Islet of Langerhans (tissue), 1 donor: ENCODE data around the gene NRXN3.

Experiments
- FAIRE-seq: peaks from one replicate; lab custom pipeline; 2011; peaks lifted over from hg19 to GRCh38; lab: Jason Lieb, UNC

NRXN3 gene

GRCh38 chr14:79840103-79840502 lies 1669.9 kb downstream of the NRXN3 start:
- FAIRE-seq: no peak

DNA sequence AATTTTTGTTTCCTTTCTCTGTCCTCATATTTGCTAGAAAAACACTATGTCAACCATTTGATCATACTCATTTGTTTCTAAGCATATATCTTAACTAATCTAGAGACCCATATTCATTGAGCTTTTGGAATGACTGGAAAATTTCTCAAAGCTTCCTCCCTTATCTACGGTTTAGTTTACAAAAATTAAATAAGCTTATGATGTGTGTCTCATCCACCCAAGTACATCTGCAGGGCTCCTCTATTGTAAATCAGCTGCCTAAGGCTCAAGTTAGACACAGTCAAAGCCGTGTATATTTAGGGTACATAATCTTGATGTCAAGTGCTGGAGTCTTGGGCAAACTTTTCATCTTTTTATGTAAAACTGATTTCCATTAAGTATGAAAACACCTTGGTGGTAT lies 1670.7 kb downstream of the NRXN3 start:
- FAIRE-seq: no peak

GRCh38 chr14:79841433-79841832 lies 1671.3 kb downstream of the NRXN3 start:
- no peak for FAIRE-seq

GRCh38 chr14:79842270-79842669 lies 1672.1 kb downstream of the NRXN3 start:
- no peak for FAIRE-seq

DNA sequence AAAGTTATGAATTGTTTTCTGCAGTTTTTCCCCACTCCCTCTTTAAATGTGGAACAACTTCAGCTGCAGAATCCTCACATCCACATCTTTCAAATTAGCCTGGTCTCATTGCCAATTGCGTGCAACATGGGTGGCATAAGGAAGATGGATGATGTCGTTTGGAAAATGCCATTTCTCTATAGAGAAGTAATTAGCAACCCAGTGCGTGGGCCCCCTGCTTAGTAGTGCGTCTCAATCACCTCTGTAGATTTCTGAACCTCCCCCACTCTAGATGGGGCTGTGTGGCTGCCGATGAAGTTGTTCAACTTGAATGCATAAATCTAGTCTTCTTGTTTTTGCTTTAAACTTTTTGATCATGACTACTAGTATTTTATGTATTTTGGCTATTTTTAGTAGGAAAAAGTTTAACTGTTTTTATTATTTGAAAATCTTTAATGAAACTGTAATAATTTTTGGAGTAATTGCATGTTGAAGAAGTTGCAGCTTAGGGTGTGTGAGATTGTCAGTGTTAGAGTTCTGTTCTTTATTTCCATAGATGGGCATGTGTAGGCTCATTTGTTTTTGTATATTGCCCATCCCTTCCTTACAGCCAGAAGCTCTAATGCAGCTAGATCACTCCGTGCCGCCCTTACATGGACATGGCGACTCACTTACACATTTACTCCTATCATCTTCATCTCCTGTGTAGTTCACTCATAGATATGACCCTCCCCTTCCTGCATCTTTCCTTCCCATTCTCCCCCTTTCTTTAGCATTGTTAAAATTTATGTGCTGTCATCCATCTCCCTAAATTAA lies 1683.0 kb downstream of the NRXN3 start:
- no peak for FAIRE-seq

GRCh38 chr14:79855789-79856188 lies 1685.6 kb downstream of the NRXN3 start:
- no peak for FAIRE-seq

GRCh38 chr14:79856381-79856780 lies 1686.2 kb downstream of the NRXN3 start:
- FAIRE-seq: no peak

- FAIRE-seq: no peak
These were observed 1690.9 kb downstream of the NRXN3 start for GRCh38 chr14:79861111-79861510.

- no peak for FAIRE-seq
These were observed 1691.9 kb downstream of the NRXN3 start for GRCh38 chr14:79862045-79862444.

- FAIRE-seq: no peak
These were observed 1701.0 kb downstream of the NRXN3 start for GRCh38 chr14:79871136-79871535.

DNA sequence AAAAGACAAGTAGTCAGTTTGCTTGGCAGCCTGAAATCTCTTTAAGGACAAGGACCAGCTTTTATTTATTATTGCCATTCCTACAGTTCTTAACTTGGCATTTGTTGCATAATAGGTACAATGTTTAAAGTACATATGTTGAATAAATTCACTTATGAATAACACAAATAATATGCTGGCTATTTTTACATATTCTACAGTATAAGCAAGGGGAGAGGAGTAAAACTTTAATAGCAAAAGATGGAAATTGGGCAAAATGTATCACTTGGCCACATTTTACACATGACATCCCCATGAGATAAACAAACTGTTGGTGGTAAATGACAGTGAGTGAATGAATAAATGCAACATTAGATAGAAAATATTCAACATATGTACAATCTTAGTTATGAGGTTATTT lies 1708.1 kb downstream of the NRXN3 start:
- FAIRE-seq: no peak

DNA sequence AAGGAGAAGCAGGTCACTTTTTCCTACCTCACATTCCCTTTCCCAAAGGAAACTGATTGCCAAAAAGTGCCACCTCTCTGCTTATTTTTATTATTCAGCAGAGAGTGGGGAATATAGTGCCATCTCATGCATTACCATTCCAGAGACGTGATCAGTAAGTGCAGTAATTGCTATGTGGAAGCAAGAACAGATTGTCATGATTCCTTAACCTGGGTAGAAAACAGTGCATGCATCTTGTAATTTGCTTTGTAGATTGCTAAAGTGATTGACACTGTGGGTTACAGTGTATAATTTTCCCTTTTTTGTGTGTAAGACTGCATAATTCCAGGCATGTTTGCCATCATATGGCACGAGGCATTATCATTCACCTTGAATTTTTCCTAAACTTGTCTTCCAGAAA lies 1708.6 kb downstream of the NRXN3 start:
- FAIRE-seq: no peak

DNA sequence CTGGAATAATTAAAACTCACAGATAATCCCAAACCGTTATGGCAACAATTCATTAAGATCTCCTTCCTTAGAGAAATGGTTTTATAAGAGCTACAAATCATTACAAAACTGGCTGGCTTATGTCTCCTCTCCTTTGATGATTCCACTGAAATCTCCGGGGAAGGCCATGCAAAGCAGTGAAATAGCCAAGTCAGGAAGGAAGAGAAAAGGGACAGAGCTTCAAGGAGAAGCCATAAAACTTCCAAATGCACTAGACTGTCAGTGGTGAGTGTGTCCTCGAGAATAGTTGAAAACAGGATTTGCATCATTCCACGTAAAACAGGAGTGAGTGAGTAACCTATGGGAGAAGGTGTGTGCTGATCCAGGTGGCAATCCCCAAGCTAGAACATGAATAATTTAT lies 1711.1 kb downstream of the NRXN3 start:
- FAIRE-seq: no peak

DNA sequence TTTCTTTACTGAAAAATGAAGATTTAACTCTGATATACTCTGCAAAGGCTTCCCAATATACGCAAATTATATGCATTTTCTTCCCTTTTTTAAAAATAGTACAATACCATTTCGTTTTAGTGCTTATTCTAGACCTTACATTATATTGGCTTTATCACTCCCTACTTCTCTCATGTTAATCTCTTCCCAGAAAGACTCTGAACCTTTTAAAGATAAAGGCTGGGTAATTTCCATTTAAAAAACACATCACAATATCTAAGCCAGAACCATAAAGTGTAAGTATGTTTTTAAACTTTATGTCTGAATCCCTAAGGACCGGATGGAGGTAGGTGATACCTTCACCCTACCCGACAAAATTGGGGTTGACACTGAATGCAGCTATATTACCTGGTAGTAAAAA lies 1720.4 kb downstream of the NRXN3 start:
- FAIRE-seq: no peak

- FAIRE-seq: no peak
These were observed 1725.8 kb downstream of the NRXN3 start for GRCh38 chr14:79896009-79896408.

DNA sequence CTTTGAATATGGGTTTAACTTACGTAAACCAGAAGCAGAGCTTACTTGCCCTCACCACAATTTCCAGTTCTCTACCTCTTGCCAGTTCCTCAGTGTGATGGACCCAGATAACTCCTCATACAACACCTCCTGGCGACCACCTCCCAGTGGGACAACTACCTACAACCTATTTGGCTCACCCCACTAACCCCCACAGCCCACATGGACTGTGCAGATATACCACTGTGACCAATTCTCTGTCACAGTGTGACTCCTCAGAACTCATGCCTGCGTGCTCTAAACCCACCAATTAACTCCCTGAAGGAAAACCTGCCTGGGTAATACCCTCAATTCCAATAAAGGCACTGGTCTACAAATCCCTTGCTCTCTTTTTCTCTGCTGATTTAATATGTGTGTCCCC lies 1729.4 kb downstream of the NRXN3 start:
- no peak for FAIRE-seq

DNA sequence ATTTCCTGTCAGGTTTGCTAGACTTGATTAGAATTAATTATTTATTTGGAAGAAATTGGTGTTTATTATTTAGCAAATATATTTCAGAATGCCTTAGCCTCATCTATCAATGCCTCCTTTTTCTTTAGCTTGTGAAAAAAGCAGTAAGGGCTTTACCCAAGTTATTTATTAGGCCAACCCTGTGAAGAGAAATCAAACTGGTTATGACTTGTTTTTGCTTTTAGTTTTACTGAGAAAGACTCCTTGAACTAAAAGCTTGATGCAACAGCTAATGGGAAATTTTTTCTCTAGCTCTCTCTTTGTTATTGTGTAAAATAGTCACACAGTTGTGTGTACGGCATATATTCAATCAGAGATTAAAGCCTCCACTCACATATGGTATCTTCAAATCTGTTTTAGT lies 1734.3 kb downstream of the NRXN3 start:
- FAIRE-seq: no peak

DNA sequence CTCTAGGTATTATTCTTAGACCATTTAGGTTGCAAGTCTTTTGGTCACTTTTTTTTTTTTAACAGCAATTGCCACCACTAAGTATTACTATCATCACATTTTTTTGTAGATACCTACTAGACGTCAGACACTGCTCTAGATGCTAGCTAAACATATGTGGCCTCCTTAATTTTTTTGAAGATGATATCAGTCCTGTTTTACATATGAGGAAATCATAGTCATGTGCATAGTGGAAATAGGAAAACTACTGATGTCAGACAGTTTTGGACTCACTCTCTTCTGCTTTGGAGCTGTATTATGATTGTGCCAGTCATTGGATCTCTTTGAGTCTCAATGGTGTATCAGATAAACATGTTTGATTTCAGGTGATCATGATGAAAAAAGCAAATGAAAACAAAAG lies 1736.8 kb downstream of the NRXN3 start:
- no peak for FAIRE-seq

DNA sequence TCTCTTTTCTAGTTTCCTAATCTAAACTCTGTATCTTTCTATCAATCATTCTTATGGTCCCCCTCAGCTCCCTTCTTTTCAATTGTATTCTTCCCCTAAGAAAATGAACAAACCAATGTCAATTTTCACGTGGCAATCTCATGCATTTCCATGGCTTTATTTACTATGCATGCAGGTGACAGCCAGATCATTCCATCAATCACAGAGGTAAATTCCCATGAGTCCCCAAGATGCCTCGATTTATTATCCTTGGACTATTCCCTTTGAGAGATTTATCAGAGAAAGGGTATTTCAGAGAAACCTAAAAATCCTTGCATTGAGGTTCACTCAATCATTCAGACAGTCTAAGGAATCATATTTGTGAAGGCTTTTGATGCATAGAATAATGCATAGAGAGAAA lies 1739.9 kb downstream of the NRXN3 start:
- no peak for FAIRE-seq

- FAIRE-seq: no peak
These were observed 1741.6 kb downstream of the NRXN3 start for GRCh38 chr14:79911744-79912143.

DNA sequence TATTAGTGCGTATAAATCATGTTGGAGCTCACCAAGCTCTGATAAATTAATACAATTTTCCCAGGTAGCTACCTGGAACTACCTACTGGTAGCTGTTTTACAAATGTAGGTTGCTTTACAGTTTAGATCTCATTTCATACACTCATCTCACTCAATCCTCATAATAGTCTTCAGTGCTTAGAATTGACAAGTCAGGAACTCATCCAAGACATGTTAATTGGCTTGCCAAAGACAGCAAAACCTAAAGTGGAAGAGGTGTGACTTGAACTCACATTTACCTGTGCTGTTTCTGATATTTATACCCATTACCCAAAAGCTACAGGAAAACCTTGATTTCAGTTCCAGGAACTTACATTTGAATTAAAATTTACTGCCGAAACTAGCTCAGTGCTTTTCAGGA lies 1744.4 kb downstream of the NRXN3 start:
- FAIRE-seq: no peak

GRCh38 chr14:79915406-79915805 lies 1745.2 kb downstream of the NRXN3 start:
- no peak for FAIRE-seq

- no peak for FAIRE-seq
These were observed 1746.1 kb downstream of the NRXN3 start for GRCh38 chr14:79916281-79916680.

- FAIRE-seq: no peak
These were observed 1746.7 kb downstream of the NRXN3 start for GRCh38 chr14:79916892-79917291.
